GM18498 (cell line): ENCODE data around the gene ZNF26.
"Not testable (repeated sequence)": the region's sequence is repeated elsewhere in the genome, so short reads cannot be mapped to it uniquely, and the experiment has no call there.

Experiments
- ATAC-seq: cut with Tn5 transposase; IDR thresholded peaks from one replicate; pipeline ENCODE4 v1.9.1; 2021; ENCODE audit warnings: mild to moderate bottlenecking, moderate library complexity; ENCODE audit not compliant: unreplicated experiment

Gene ZNF26

GRCh38 chr12:132955094-132956010, 30.8 kb upstream of the ZNF26 start:
- peak; percentile 23 for ATAC-seq

GRCh38 chr12:132956011-132956788, 30.0 kb upstream of the ZNF26 start, which contains the start of gene ZNF605:
Gene ZNF605, minus strand, starts transcription at chr12:132956306. Its CDS starts 10,671 bp downstream, at chr12:132945635.
- ATAC-seq = peak; percentile 93

GRCh38 chr12:132961790-132962189, 24.4 kb upstream of the ZNF26 start:
- not testable (repeated sequence) for ATAC-seq

- not testable (repeated sequence) for ATAC-seq
These were observed 22.2 kb upstream of the ZNF26 start for GRCh38 chr12:132963947-132964346.

- no peak for ATAC-seq
These were observed 20.4 kb upstream of the ZNF26 start for GRCh38 chr12:132965796-132966195.

DNA sequence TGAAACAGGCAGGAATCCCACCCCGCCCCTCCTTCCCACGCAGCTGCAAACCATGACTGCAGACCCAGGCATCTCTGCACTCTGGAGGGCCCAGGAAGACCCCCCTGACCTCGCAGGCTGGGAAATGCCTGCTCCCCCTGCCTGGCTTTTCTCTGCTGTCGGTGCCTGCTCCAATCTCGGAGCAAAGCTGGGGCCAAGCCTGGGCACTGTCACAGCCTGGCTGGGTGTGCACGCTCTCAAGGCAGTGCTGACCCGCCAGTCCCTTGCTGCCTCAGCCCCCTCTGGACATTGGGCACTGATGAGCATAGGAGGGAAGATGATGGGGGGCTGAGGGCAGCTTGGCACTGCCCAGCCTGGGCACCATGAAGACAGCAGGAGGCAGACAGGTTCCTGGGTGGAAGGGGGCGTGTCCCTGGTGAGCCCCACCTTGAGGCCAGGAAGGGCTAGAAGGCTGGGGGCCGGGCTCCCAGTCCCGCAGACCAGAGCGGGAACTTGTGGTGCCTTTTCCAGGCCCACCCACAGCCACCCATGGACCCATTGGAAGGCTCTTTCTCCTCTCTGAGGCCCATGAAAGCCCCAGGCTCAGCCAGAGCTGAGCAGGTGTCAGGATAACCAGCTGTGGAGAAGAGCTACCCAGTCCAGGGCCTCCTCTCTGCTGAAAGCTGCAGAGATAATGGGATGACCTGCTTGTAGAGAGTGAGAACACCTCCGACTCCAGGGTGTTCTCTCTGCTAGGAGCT, 19.3 kb upstream of the ZNF26 start:
- no peak for ATAC-seq

DNA sequence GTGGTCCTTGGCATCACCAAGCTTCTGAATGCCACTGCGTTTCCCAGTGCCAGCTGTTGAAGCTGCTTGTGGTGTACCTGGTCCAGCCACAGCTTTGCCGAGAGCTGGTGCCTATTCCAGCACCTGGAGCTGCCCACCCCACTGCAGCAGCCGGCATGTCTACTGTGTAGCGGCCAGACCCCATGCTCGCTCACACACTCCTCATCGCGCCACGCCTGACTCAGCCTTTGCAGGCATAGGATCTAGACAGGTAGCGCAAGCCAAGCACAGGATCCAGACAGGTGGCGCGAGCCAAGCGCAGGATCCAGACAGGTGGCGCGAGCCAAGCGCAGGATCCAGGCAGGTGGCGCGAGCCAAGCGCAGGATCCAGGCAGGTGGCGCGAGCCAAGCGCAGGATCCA, 18.4 kb upstream of the ZNF26 start:
- no peak for ATAC-seq

GRCh38 chr12:132972374-132972773, 13.8 kb upstream of the ZNF26 start:
- ATAC-seq = no peak

DNA sequence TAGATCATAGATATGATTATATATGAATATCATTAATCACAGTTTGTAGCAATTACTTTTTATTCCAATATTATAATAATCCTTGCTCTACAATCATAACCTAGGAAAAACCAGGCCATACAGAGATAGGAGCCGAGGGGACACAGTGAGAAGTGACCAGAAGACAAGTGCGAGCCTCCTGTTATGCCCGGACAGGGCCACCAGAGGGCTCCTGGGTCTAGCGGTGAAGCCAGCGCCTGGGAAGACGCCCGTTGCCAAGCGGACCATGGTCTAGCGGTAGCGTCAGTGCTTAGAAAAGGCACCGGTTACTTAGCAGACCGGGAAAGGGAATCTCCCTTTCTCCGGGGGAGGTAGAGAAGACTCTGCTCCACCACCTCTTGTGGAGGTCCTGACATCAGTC, 9.3 kb upstream of the ZNF26 start:
- ATAC-seq = not testable (repeated sequence)

GRCh38 chr12:132986885-132987225, 688 bp downstream of the ZNF26 start:
- ATAC-seq = peak; percentile 16

- ATAC-seq = no peak
These were observed 12.6 kb downstream of the ZNF26 start for GRCh38 chr12:132998741-132999140.

DNA sequence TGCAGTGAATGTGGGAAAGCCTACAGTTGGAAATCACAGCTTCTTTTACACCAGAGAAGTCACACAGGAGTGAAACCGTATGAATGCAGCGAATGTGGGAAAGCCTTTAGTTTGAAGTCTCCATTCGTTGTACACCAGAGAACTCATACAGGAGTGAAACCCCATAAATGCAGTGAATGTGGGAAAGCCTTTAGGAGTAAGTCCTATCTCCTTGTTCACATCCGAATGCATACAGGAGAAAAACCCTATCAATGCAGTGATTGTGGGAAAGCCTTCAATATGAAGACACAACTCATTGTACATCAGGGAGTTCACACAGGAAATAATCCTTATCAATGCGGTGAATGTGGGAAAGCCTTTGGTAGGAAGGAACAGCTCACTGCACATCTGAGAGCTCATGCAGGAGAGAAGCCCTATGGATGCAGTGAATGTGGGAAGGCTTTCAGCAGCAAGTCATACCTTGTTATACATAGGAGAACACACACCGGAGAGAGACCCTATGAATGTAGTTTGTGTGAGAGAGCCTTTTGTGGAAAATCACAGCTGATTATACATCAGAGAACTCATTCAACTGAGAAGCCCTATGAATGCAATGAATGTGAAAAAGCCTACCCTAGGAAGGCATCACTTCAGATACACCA, 24.6 kb downstream of the ZNF26 start:
- no peak for ATAC-seq

- no peak for ATAC-seq
These were observed 37.4 kb downstream of the ZNF26 start for GRCh38 chr12:133023566-133023965.

DNA sequence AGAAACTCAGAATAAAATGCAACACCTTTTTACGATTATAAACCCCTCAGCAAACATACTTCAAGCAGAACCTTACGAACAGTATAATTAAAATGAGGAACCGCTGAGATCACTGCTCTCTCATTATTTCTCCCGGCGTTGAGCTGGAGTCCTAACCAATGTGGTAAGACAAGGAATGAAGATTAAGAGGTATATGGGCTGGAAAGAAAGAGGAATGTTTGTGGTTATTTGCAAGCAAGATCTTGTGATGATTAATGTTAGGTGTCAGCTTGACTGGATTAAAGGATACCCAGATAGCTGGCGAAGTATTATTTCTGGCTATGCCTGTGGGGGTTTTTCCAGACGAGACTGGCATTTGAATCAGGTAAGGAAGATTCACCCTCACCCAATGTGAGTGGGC, 40.8 kb downstream of the ZNF26 start:
- no peak for ATAC-seq

DNA sequence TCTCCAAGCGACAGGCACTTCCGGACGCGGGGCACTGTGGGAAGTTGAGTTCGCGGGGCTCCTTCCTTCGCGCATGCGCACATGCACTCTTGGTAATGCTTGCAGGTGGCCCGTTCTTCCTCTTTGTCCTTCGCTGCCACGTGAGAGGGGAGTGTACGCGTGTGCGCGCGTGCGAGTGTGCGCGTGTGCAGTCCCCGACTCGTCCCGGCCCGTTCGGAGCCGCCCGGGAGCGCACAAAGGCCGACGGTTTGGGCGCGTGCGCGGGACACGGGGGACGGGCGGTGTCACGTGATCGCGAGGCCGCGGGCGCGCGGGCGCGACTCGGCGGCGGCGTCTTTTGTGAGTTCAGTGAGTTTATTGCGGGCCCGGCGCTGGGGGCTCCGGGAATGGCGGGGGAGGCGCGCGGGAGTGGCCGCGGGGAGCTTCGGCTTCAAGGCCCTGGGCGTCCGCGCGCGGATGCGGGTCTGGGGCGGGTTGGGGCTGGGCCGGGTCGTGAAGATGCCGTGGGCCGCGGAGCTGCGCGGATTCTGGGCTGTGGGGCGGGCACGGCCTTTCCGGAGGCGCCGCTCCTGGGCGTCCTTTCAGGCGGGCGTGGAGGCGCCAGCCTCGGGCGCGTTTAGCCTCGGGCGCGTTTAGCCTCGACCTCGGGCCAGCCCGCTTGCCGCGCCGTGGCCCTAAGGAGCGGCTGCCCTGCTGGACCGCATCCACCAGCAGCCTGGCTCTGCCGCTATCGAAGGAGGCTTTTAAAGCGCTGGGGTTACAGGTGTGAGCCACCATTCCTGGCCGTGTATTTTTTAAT, 51.2 kb downstream of the ZNF26 start, which contains the start of gene ZNF84:
ZNF84 (plus strand) TSS at position 303 of the 799 bp plus-strand sequence. CDS start 3,959 bp downstream, outside the sequence.
- ATAC-seq = peak; percentile 95

GRCh38 chr12:133038118-133038709, 52.0 kb downstream of the ZNF26 start:
- ATAC-seq = no peak

DNA sequence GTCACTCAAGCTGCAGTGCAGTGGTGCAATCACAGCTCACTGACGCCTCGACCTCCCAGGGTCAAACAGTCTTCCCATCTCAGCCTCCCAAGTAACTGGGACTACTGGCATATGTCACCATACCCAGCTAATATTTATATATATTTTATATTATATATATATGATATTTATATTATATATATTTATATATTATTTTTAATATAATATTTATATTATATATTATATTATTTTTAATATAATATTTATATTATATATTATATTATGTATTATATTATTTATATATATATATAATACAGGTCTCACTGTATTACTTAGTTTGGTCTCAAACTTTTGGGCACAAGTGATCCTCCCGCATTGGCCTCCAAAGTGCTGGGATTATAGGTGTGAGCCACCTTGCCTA, 60.5 kb downstream of the ZNF26 start:
- no peak for ATAC-seq

- no peak for ATAC-seq
These were observed 71.3 kb downstream of the ZNF26 start for GRCh38 chr12:133057446-133057845.
